T-helper 1 cell (primary cell): ENCODE results near the gene PDE4D.
A peak's percentile ranks its signal among the peaks of the same experiment; 100 is the strongest.
"Not testable (repeated sequence)": the region's sequence is repeated elsewhere in the genome, so short reads cannot be mapped to it uniquely, and the experiment has no call there.

Experiments used
- DNase-seq, 5 donors: peaks; one replicate each; pipeline ENCODE4 v3.0.0-alpha.2; 2012 to 2020

Gene PDE4D

GRCh38 chr5:59693492-59694309 lies 199.8 kb downstream of the PDE4D start:
- DNase-seq, result no peak

- no peak for DNase-seq
Observed at GRCh38 chr5:59685793-59686192, 207.7 kb downstream of the PDE4D start.

GRCh38 chr5:59685191-59685530 lies 208.4 kb downstream of the PDE4D start:
- DNase-seq, result no peak

- no peak for DNase-seq
Observed at GRCh38 chr5:59684388-59685190, 208.9 kb downstream of the PDE4D start.

- no peak for DNase-seq
Observed at GRCh38 chr5:59683311-59683710, 210.2 kb downstream of the PDE4D start.

- DNase-seq, result no peak
Observed at GRCh38 chr5:59682542-59682941, 211.0 kb downstream of the PDE4D start.

- no peak for DNase-seq
Observed at GRCh38 chr5:59678943-59679342, 214.6 kb downstream of the PDE4D start.

- DNase-seq, result no peak
Observed at GRCh38 chr5:59674763-59675162, 218.8 kb downstream of the PDE4D start.

GRCh38 chr5:59673438-59674058 lies 220.0 kb downstream of the PDE4D start:
- peak in 1 of 5 donors; percentile 20 for DNase-seq

GRCh38 chr5:59666440-59667068 lies 227.0 kb downstream of the PDE4D start:
- no peak for DNase-seq

- DNase-seq, result not testable (repeated sequence)
Observed at GRCh38 chr5:59665832-59666203, 227.7 kb downstream of the PDE4D start.

GRCh38 chr5:59665086-59665831 lies 228.3 kb downstream of the PDE4D start:
- DNase-seq, result no peak

- DNase-seq, result peak in 1 of 5 donors; percentile 5
Observed at GRCh38 chr5:59661954-59662615, 231.4 kb downstream of the PDE4D start.

GRCh38 chr5:59661311-59661710 lies 232.2 kb downstream of the PDE4D start:
- no peak for DNase-seq

- no peak for DNase-seq
Observed at GRCh38 chr5:59660737-59661136, 232.8 kb downstream of the PDE4D start.

GRCh38 chr5:59656351-59657254 lies 236.9 kb downstream of the PDE4D start:
- DNase-seq, result peak in 1 of 5 donors; percentile 2

- DNase-seq, result no peak
Observed at GRCh38 chr5:59655693-59656309, 237.7 kb downstream of the PDE4D start.

GRCh38 chr5:59654691-59655090 lies 238.8 kb downstream of the PDE4D start:
- no peak for DNase-seq

- no peak for DNase-seq
Observed at GRCh38 chr5:59652449-59652848, 241.1 kb downstream of the PDE4D start.
